K562 (cell line): ENCODE measurements around the gene TTC9B.

Experiments used
- BDP1 ChIP-seq: IDR thresholded peaks from 3 replicates; pipeline ENCODE4 v1.6.1; 2011; ENCODE audit not compliant: insufficient read length, insufficient read depth
- ELK1 ChIP-seq: sonication (generic); formaldehyde crosslinking; IDR thresholded peaks from 2 replicates; pipeline ENCODE4 v1.8.1; 2022; ENCODE audit warnings: missing genetic modification reagents
- EZH2 ChIP-seq: IDR thresholded peaks from 2 replicates; pipeline ENCODE4 v1.6.1; 2012; ENCODE audit warnings: low read depth, mild to moderate bottlenecking, inconsistent platforms, low read length, borderline replicate concordance
- JUN ChIP-seq, 2 experiments: sonication (generic) in 1 of 2; formaldehyde crosslinking in 1 of 2; IDR thresholded peaks; 2 replicates each; pipeline versions ENCODE4 v1.6.1 to v1.8.0; 2012 to 2022; ENCODE audit warnings: borderline replicate concordance in 2 of 2, mild to moderate bottlenecking in 2 of 2, improper control_type of control experiment in 1 of 2, low read depth in 1 of 2, low read length in 1 of 2, missing genetic modification reagents in 1 of 2
- KLF16 ChIP-seq: IDR thresholded peaks from 2 replicates; pipeline ENCODE4 v1.6.1; 2016; ENCODE audit warnings: antibody characterized with exemption
- KLF6 ChIP-seq: fragments of 250-450 bp; sonication (Bioruptor Pico); IDR thresholded peaks from 2 replicates; pipeline ENCODE4 v1.4.0; 2020; ENCODE audit warnings: mild to moderate bottlenecking, moderate library complexity, borderline replicate concordance
- MAX ChIP-seq: sonication (generic); formaldehyde crosslinking; IDR thresholded peaks from 2 replicates; pipeline ENCODE4 v1.9.0; 2022; ENCODE audit warnings: mild to moderate bottlenecking, missing genetic modification reagents
- NFRKB ChIP-seq: fragments of 450-650 bp; IDR thresholded peaks from 2 replicates; pipeline ENCODE4 v1.6.1; 2016; ENCODE audit warnings: low read depth
- TOE1 ChIP-seq, 2 experiments: fragments of 450-650 bp in 1 of 2; sonication (generic) in 1 of 2; formaldehyde crosslinking in 1 of 2; IDR thresholded peaks; 2 replicates each; pipeline versions ENCODE4 v1.7.1 to v1.8.0; 2016 to 2022; ENCODE audit warnings: borderline replicate concordance in 2 of 2, mild to moderate bottlenecking in 2 of 2, antibody characterized with exemption in 1 of 2, inconsistent platforms in 1 of 2, low read depth in 1 of 2, missing genetic modification reagents in 1 of 2, moderate library complexity in 1 of 2
- ZBTB8A ChIP-seq: fragments of 450-650 bp; IDR thresholded peaks from 2 replicates; pipeline ENCODE4 v1.6.1; 2018; ENCODE audit warnings: mild to moderate bottlenecking, moderate library complexity; ENCODE audit not compliant: partially characterized antibody
- ZNF174 ChIP-seq: fragments of 250-450 bp; sonication (Bioruptor Pico); IDR thresholded peaks from 2 replicates; pipeline ENCODE4 v1.4.0; 2020; ENCODE audit warnings: mild to moderate bottlenecking
- ZNF318 ChIP-seq, 2 experiments: fragments of 450-650 bp; IDR thresholded peaks; 2 replicates each; pipeline ENCODE4 v1.6.1; 2016; ENCODE audit warnings: mild to moderate bottlenecking in 2 of 2, borderline replicate concordance in 1 of 2, low read depth in 1 of 2, moderate library complexity in 1 of 2
- ZNF512 ChIP-seq: IDR thresholded peaks from 2 replicates; pipeline ENCODE4 v1.6.1; 2016; ENCODE audit warnings: missing genetic modification characterization, missing compliant biosample characterization

- no peak for TF ChIP-seq ZNF318 (IDR thresholded peaks at IDR 0.05; ENCODE audit: borderline replicate concordance in 1 of 2, low read depth in 1 of 2)
- no peak for TF ChIP-seq MAX (CRISPR knock-in tag)
- no peak for TF ChIP-seq ZNF174 (CRISPR knock-in tag)
- TF ChIP-seq NFRKB: no peak
- TF ChIP-seq KLF6: no peak
- no peak for TF ChIP-seq ZNF512 (tag)
- no peak for TF ChIP-seq KLF16
- TF ChIP-seq TOE1 (IDR thresholded peaks at IDR 0.05; ENCODE audit: borderline replicate concordance): no peak
- no peak for TF ChIP-seq TOE1 (CRISPR knock-in tag; IDR thresholded peaks at IDR 0.05; ENCODE audit: borderline replicate concordance, low read depth)
- no peak for TF ChIP-seq ELK1 (CRISPR knock-in tag)
- no peak for TF ChIP-seq BDP1
- no peak for TF ChIP-seq EZH2
- no peak for TF ChIP-seq ZBTB8A
- TF ChIP-seq JUN (IDR thresholded peaks at IDR 0.05; ENCODE audit: borderline replicate concordance, low read depth, low read length): no peak
- TF ChIP-seq JUN (CRISPR knock-in tag; IDR thresholded peaks at IDR 0.05; ENCODE audit: borderline replicate concordance): no peak
These were observed 47.9 kb upstream of the TTC9B start for GRCh38 chr19:40266119-40266518.
